Keratinocyte (primary cell): ENCODE measurements around the gene SYNPR. TPM values are rescaled to one million over a fixed set of nuclear protein-coding genes. Genes with fewer than 3 reads are reported as not detected.

ENCODE experiments used
- DNase-seq: peaks from one replicate; pipeline ENCODE4 v3.0.0-alpha.2; 2011; ENCODE audit warnings: low read depth, missing footprints, low spot score
- FAIRE-seq: peaks from 2 replicates; lab custom pipeline; 2011; peaks lifted over from hg19 to GRCh38; lab: Jason Lieb, UNC
- H2AFZ ChIP-seq: 2 replicates; pipeline ENCODE4 v1.6.0; 2012; ENCODE audit warnings: low read length, control low read depth, inconsistent platforms; ENCODE audit not compliant: control insufficient read depth
- H3K27ac ChIP-seq: 2 replicates; pipeline ENCODE4 v1.5.1; 2011; ENCODE audit warnings: low read length; ENCODE audit not compliant: control insufficient read depth, insufficient read depth
- H3K27me3 ChIP-seq: 3 replicates; pipeline ENCODE4 v1.6.0; 2011; ENCODE audit warnings: low read length; ENCODE audit not compliant: control insufficient read depth, insufficient read depth; ENCODE audit errors: extremely low read depth
- H3K36me3 ChIP-seq, 2 experiments: 2 replicates in 1 of 2; 3 replicates in 1 of 2; pipeline ENCODE4 v1.5.1; 2011; ENCODE audit warnings: low read length in 2 of 2, mild to moderate bottlenecking in 1 of 2; ENCODE audit not compliant: control insufficient read depth in 2 of 2, insufficient read depth in 2 of 2; ENCODE audit errors: extremely low read depth in 1 of 2
- H3K4me1 ChIP-seq: 3 replicates; pipeline ENCODE4 v1.5.1; 2011; ENCODE audit warnings: low read length; ENCODE audit not compliant: control insufficient read depth, insufficient read depth; ENCODE audit errors: extremely low read depth
- H3K4me2 ChIP-seq: 3 replicates; pipeline ENCODE4 v1.6.0; 2011; ENCODE audit warnings: low read depth, low read length; ENCODE audit not compliant: control insufficient read depth, insufficient read depth; ENCODE audit errors: extremely low read depth
- H3K4me3 ChIP-seq, 3 experiments: fragments of 200-600 bp in 1 of 3; sonication (generic) in 1 of 3; 2 replicates in 2 of 3; 3 replicates in 1 of 3; pipeline ENCODE4 v1.5.1; 2011 to 2016; ENCODE audit warnings: low read length in 3 of 3, mild to moderate bottlenecking in 3 of 3, control low read depth in 2 of 3, inconsistent platforms in 1 of 3, low read depth in 1 of 3, mixed read lengths in 1 of 3, mixed run types in 1 of 3, moderate library complexity in 1 of 3; ENCODE audit not compliant: control insufficient read depth in 2 of 3, insufficient read depth in 2 of 3; ENCODE audit errors: extremely low read depth in 1 of 3
- H3K79me2 ChIP-seq: 2 replicates; pipeline ENCODE4 v1.6.0; 2012; ENCODE audit warnings: low read length; ENCODE audit not compliant: control insufficient read depth, insufficient read depth
- H3K9ac ChIP-seq: 3 replicates; pipeline ENCODE4 v1.6.0; 2011; ENCODE audit warnings: low read length; ENCODE audit not compliant: control insufficient read depth, insufficient read depth; ENCODE audit errors: extremely low read depth
- H3K9me1 ChIP-seq: 3 replicates; pipeline ENCODE4 v1.6.0; 2011; ENCODE audit warnings: low read length; ENCODE audit not compliant: control insufficient read depth, insufficient read depth; ENCODE audit errors: extremely low read depth
- H3K9me3 ChIP-seq: 2 replicates; pipeline ENCODE4 v1.5.1; 2012; ENCODE audit warnings: low read depth, low read length; ENCODE audit not compliant: control insufficient read depth
- H4K20me1 ChIP-seq: 3 replicates; pipeline ENCODE4 v1.6.0; 2011; ENCODE audit warnings: low read length; ENCODE audit not compliant: control insufficient read depth, insufficient read depth; ENCODE audit errors: extremely low read depth
- EZH2 ChIP-seq: IDR thresholded peaks from one replicate; pipeline ENCODE4 v1.6.1; 2012; ENCODE audit warnings: inconsistent platforms, mild to moderate bottlenecking, low read length, moderate library complexity
- dilution Hi-C: fragments of 300-500 bp; cut with MboI; formaldehyde crosslinking; loops from one replicate; pipeline ENCODE4 v1.7.0; 2020; ENCODE audit warnings: low sequenced_read_pairs; ENCODE audit not compliant: extremely low pct_ligation_motif_present
- polyA plus RNA-seq, 5 experiments: library from polyadenylated mRNA; depleted of rRNA in 3 of 5; stranded (reverse) in 3 of 5; stranded (forward) in 1 of 5; unstranded in 1 of 5; fragments of >200 nt; gene quantifications; 1 replicate in 1 of 5; 2 replicates in 3 of 5; 3 replicates in 1 of 5; pipeline versions ENCODE4 v1.2.1 to v1.2.3, GENCODE V29; 2011 to 2012; ENCODE audit warnings: missing spikeins in 2 of 5, low read depth in 1 of 5, low replicate concordance in 1 of 5
- TF ChIP-seq, protein P1 (sequence below), 3 experiments: IDR thresholded peaks in 1 of 3; conservative IDR thresholded peaks in 1 of 3; optimal IDR thresholded peaks in 1 of 3; 2 replicates in 2 of 3; 3 replicates in 1 of 3; pipeline versions ENCODE3 to v1.5.1; 2011; ENCODE audit warnings: low read length in 3 of 3, mild to moderate bottlenecking in 3 of 3, moderate library complexity in 2 of 3, control low read depth in 1 of 3, inconsistent platforms in 1 of 3; ENCODE audit not compliant: insufficient read depth in 2 of 3; ENCODE audit errors: extremely low read depth in 1 of 3

SYNPR gene
- polyA plus RNA-seq, 1 donor (not counting 4 experiments of a cell fraction or from before 2014, with no cell fraction given): not detected

DNA sequence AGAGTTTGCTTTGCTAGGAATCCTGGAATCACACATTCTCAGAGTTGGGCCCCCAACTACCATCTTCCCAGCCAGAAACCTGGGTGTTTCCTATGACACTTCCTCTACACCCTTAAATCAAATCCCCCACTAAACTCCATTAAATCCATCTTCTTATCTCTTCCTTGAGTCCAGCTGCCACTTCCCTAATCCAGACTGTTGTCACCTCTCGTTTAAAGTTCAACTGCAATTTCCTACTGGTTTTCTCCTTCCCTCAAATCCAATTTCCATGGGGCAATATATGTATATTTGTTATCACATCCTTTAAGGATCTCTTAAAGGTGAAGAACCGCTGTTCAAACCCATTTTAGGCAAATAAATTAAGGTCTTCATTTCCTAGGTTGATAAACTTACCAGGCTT, 300.8 kb downstream of the SYNPR start:
- H4K20me1 ChIP-seq: no peaks in the 10 kb centered on the region
- no peaks in the 10 kb centered on the region for H3K9me1 ChIP-seq
- no peak overlapping the region for H2AFZ ChIP-seq
- no peak overlapping the region for H3K4me3 ChIP-seq
- no peak overlapping the region for H3K4me2 ChIP-seq
- dilution Hi-C loops: no loop called here
- no peaks in the 10 kb centered on the region for H3K9me3 ChIP-seq
- no peak for TF ChIP-seq EZH2
- TF ChIP-seq, protein P1, sequence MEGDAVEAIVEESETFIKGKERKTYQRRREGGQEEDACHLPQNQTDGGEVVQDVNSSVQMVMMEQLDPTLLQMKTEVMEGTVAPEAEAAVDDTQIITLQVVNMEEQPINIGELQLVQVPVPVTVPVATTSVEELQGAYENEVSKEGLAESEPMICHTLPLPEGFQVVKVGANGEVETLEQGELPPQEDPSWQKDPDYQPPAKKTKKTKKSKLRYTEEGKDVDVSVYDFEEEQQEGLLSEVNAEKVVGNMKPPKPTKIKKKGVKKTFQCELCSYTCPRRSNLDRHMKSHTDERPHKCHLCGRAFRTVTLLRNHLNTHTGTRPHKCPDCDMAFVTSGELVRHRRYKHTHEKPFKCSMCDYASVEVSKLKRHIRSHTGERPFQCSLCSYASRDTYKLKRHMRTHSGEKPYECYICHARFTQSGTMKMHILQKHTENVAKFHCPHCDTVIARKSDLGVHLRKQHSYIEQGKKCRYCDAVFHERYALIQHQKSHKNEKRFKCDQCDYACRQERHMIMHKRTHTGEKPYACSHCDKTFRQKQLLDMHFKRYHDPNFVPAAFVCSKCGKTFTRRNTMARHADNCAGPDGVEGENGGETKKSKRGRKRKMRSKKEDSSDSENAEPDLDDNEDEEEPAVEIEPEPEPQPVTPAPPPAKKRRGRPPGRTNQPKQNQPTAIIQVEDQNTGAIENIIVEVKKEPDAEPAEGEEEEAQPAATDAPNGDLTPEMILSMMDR (optimal IDR thresholded peaks at IDR 0.05 in 1 of 3, IDR thresholded peaks at IDR 0.05 in 1 of 3, conservative IDR thresholded peaks at IDR 0.05 in 1 of 3; ENCODE audit: extremely low read depth in 1 of 3, insufficient read depth in 2 of 3, low read length in 3 of 3): no peak
- H3K9ac ChIP-seq: no peak overlapping the region
- no peaks in the 10 kb centered on the region for H3K27me3 ChIP-seq
- no peaks in the 10 kb centered on the region for H3K79me2 ChIP-seq
- no peaks in the 10 kb centered on the region for H3K36me3 ChIP-seq
- no peak for FAIRE-seq
- no peak overlapping the region for H3K27ac ChIP-seq
- no peak for DNase-seq
- H3K4me1 ChIP-seq: peaks cover 12% of the 10 kb centered on the region

DNA sequence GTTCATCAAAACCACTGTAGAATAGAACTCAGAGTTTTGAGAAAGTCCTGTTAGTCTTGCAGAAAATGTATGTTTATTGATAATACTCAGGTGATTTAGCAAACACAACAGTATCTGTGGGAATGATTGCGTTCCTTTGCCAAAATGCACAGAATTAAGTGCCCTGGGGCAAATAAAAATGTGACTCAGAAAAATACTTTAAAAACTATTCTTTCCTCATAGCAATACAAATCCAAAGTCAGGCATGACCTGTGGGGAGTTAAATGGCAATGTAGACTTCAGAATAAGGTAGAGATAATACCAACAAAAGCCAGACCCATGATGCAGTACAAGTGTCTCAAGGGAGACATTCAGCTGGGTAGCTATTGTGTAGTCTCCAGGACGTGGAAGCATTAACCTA, 302.0 kb downstream of the SYNPR start:
- H2AFZ ChIP-seq: no peak overlapping the region
- dilution Hi-C loops: no loop called here
- FAIRE-seq (no peak), DNase-seq (no peak)
- H3K4me3 ChIP-seq: no peak overlapping the region
- H3K9me3 ChIP-seq: no peaks in the 10 kb centered on the region
- H3K27me3 ChIP-seq: no peaks in the 10 kb centered on the region
- peaks cover 12% of the 10 kb centered on the region for H3K4me1 ChIP-seq
- no peaks in the 10 kb centered on the region for H3K79me2 ChIP-seq
- no peak overlapping the region for H3K27ac ChIP-seq
- H3K9me1 ChIP-seq: no peaks in the 10 kb centered on the region
- no peak overlapping the region for H3K4me2 ChIP-seq
- H4K20me1 ChIP-seq: no peaks in the 10 kb centered on the region
- no peak overlapping the region for H3K9ac ChIP-seq
- H3K36me3 ChIP-seq: no peaks in the 10 kb centered on the region
- TF ChIP-seq, protein P1 (optimal IDR thresholded peaks at IDR 0.05 in 1 of 3, IDR thresholded peaks at IDR 0.05 in 1 of 3, conservative IDR thresholded peaks at IDR 0.05 in 1 of 3; ENCODE audit: extremely low read depth in 1 of 3, insufficient read depth in 2 of 3, low read length in 3 of 3): no peak
- TF ChIP-seq EZH2: no peak
